ENCODE data around the gene C6orf89. TPM values are rescaled to one million over a fixed set of nuclear protein-coding genes. Genes with fewer than 3 reads are reported as not detected.

Gene C6orf89, protein sequence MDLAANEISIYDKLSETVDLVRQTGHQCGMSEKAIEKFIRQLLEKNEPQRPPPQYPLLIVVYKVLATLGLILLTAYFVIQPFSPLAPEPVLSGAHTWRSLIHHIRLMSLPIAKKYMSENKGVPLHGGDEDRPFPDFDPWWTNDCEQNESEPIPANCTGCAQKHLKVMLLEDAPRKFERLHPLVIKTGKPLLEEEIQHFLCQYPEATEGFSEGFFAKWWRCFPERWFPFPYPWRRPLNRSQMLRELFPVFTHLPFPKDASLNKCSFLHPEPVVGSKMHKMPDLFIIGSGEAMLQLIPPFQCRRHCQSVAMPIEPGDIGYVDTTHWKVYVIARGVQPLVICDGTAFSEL
- 15.5 to 19.3 TPM (median 17.5 TPM) in 5 replicates for total RNA-seq (2022; extraction: Qiagen RNA extraction; ENCODE audit: low read depth)

GRCh38 chr6:36885461-36886401, at the start of gene C6orf89:
Gene C6orf89, plus strand, starts transcription at chr6:36885952. Its CDS starts 13,493 bp downstream, at chr6:36899445.

DNA sequence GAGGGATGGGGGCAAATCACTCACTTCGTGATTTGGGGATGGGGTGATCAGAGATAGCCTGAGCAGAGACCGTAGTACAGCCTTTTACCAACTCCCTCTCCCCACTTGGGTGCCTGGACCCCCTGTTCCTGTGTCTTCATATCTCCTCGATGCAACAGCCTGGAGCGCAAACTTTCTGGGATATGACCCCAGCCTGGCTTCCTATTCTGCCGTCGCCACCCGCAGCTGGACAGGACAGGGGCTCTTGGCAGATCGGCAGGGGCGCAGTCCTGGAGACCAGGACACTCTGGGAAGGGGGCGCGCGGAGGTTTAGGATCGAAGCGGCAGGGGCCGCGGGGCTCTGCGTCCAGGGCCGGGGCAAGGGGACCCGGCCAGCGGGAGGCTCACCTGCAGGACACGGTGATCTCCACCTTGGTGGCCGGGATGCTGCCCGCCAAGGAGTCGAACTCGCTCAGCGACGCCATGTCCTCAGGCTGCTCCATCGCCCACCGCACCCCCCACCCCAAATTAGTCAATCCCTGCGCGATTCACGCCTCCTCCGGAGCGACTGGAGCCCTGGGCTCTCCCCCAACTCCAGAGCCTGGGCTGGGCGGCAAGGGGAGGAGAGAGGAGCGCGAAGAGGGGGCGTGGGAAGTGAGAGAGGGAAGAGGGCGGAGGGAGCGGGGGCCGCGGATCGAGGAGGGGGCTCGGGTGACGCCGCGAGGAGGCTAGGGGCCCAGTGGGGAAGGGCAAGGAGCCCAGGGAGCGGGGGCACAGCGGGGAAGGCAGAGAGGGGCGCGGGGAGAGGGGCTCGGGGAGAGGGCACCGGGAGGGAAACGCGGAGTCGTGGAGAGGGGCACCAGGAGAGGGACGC, 46.6 kb upstream of the C6orf89 start, which contains the start of gene CPNE5:
TSS of gene CPNE5 (minus strand) at position 549 of the 853 bp plus-strand sequence. CDS start at position 482, 67 bp downstream.

DNA sequence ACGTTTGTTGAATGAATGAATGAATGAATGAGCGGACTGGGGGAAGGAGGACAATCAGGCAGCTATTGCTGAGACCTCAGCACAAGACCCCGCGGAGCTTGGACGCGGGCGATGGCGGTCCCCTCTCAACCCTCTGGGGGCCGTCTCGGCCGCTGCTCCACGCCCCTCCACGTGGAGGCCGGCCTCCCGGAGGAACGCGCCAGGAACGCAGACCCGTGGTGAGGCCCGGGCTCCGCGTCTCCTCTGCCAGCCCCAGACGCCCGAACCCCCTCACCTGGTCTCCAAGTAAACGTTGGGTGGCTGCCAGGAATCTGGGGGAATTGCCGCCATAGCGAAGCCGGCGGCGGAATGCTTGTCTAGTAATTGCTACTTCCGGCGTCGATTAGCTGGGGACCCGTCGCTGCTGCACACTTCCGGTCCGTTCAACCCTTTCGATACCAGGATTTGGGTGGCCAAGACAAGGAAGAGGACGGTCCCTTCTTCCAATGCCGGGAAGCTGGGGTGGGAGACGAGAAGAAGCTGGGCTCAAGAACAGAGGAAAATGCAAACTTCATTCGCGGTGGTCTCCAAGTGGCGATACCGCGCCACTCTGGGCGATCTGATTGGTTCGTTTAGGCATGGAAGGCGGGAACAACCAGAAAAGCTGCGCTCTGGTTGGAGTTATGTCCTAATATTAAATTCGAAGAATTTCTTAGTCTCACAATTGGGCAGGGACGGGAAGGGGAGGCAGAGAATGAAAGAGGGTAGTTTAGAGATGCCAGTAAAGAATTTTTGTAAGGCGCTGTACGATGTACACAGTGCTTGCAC, 11.1 kb upstream of the C6orf89 start, which contains the start of gene PPIL1:
TSS of gene PPIL1 (minus strand) at position 361 of the 807 bp plus-strand sequence. CDS start at position 330, 31 bp downstream.

GRCh38 chr6:36954262-36954931, 68.6 kb downstream of the C6orf89 start, which contains the start of gene PI16:
Gene PI16, plus strand, starts transcription at chr6:36954738. Its CDS starts 23 bp downstream, at chr6:36954761.

Other genes starting within 250 kb of the C6orf89 start
- gene CDKN1A, start 207.2 kb upstream of the C6orf89 start, total RNA-seq (2022; extraction: Qiagen RNA extraction; ENCODE audit: low read depth): 169 to 245 TPM (median 203 TPM) in 5 replicates
- gene RAB44, start 188.1 kb upstream of the C6orf89 start, total RNA-seq (2022; extraction: Qiagen RNA extraction; ENCODE audit: low read depth): 0.03 to 0.06 TPM (median 0.05 TPM) in 3 of 5 replicates, not detected in the others
- gene CPNE5, start 46.5 kb upstream of the C6orf89 start, total RNA-seq (2022; extraction: Qiagen RNA extraction; ENCODE audit: low read depth): 0.08 to 0.22 TPM (median 0.12 TPM) in 4 of 5 replicates, not detected in the other
- gene PPIL1, start 11.1 kb upstream of the C6orf89 start, total RNA-seq (2022; extraction: Qiagen RNA extraction; ENCODE audit: low read depth): 44.2 to 47.9 TPM (median 46.6 TPM) in 5 replicates
- not detected in 5 replicates for gene PI16, start 68.8 kb downstream of the C6orf89 start, total RNA-seq (2022; extraction: Qiagen RNA extraction; ENCODE audit: low read depth)
- 112 to 139 TPM (median 133 TPM) in 5 replicates for gene MTCH1, start 100.2 kb downstream of the C6orf89 start, total RNA-seq (2022; extraction: Qiagen RNA extraction; ENCODE audit: low read depth)
- not detected in 5 replicates for gene FGD2, start 119.7 kb downstream of the C6orf89 start, total RNA-seq (2022; extraction: Qiagen RNA extraction; ENCODE audit: low read depth)